ENCODE results near the gene FBXO38.

DNA sequence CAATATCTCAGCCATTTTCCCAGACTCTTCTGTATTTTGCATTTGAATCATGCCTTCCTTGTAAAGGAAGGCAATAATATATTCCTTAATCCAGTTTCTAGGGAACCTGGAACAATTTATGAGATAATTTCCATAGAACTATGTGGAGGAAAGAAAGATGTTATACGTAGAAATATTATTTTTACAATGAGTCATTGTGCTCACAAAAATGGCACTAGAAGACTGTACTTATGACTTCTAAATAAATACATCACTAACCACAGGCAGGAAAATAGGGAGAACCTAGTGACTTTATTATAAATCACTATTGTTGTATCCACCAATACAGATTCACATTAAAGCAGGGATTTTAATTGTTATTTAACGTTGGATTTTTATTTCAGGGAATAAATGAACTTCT is 87.6 kb downstream of the FBXO38 start:
- no peak for TF ChIP-seq POLR2AphosphoS5 (IDR thresholded peaks at IDR 0.05; ENCODE audit: low read depth, low read length)
- TF ChIP-seq, protein P1, sequence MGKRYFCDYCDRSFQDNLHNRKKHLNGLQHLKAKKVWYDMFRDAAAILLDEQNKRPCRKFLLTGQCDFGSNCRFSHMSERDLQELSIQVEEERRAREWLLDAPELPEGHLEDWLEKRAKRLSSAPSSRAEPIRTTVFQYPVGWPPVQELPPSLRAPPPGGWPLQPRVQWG (CRISPR knock-in tag; IDR thresholded peaks at IDR 0.05; ENCODE audit: borderline replicate concordance, low read depth), result no peak
- no peak for TF ChIP-seq TEAD3 (CRISPR knock-in tag; optimal IDR thresholded peaks at IDR 0.05; ENCODE audit: borderline replicate concordance)
- TF ChIP-seq, protein P2, sequence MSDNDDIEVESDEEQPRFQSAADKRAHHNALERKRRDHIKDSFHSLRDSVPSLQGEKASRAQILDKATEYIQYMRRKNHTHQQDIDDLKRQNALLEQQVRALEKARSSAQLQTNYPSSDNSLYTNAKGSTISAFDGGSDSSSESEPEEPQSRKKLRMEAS (IDR thresholded peaks at IDR 0.05), result no peak
- no peak for TF ChIP-seq ZNF441 (CRISPR knock-in tag; IDR thresholded peaks at IDR 0.05; ENCODE audit: borderline replicate concordance)
- TF ChIP-seq EZH2 (conservative IDR thresholded peaks at IDR 0.05; ENCODE audit: low read depth, low read length), result no peak

Data from HepG2 (cell line).